ENCODE measurements around the gene RAD54L. TPM values are rescaled to one million over a fixed set of nuclear protein-coding genes. Genes with fewer than 3 reads are reported as not detected.
A peak's percentile ranks its signal among the peaks of the same experiment; 100 is the strongest.
"Not testable (repeated sequence)": the region's sequence is repeated elsewhere in the genome, so short reads cannot be mapped to it uniquely, and the experiment has no call there.

Gene RAD54L
- total RNA-seq, 4 donors from 2014 or later: 9.2 TPM; not detected in 3

GRCh38 chr1:46221749-46222148, 25.8 kb upstream of the RAD54L start:
- WGBS, 2 donors (ENCODE audit: low coverage in 1 of 2): no CpG with 5 or more reads among the region's 4 CpGs
- TF ChIP-seq EP300 (IDR thresholded peaks at IDR 0.05) (no peak), POLR2AphosphoS5 (IDR thresholded peaks at IDR 0.05) (no peak), POLR2A (IDR thresholded peaks at IDR 0.05) (no peak), CTCF (IDR thresholded peaks at IDR 0.05) (no peak)
- Histone ChIP-seq H3K36me3 (peaks cover 0 to 29% of the 10 kb centered on the region in 2 donors), H3K27me3 (no peaks in the 10 kb centered on the region), H3K4me3 (no peak overlapping the region), H3K27ac (peak overlapping the region in 2 of 4 donors; percentile 27 to 45), H3K4me1 (peaks cover 0 to 9% (median 0%) of the 10 kb centered on the region in 3 donors), H3K9me3 (no peaks in the 10 kb centered on the region)
- ATAC-seq: no peak

GRCh38 chr1:46223055-46223454, 24.5 kb upstream of the RAD54L start:
- not testable (repeated sequence) for H3K9me3 ChIP-seq, H3K27me3 ChIP-seq, H3K27ac ChIP-seq, H3K4me3 ChIP-seq, H3K4me1 ChIP-seq, ATAC-seq
- WGBS, 2 donors (ENCODE audit: low coverage in 1 of 2): 53 to 74% methylated on average over 3 to 8 of the region's 11 CpGs
- peaks cover 0 to 23% of the 10 kb centered on the region in 2 donors for H3K36me3 ChIP-seq

GRCh38 chr1:46223472-46223943, 24.1 kb upstream of the RAD54L start:
- no peak overlapping the region for H3K27ac ChIP-seq
- no peak for TF ChIP-seq POLR2AphosphoS5 (IDR thresholded peaks at IDR 0.05)
- TF ChIP-seq CTCF (IDR thresholded peaks at IDR 0.05): peak; percentile 84 to 88 (median 87)
- 0 to 33% methylated on average over 1 of the region's 6 CpGs for WGBS, 2 donors (ENCODE audit: low coverage in 1 of 2)

GRCh38 chr1:46224966-46225365, 22.6 kb upstream of the RAD54L start:
- Histone ChIP-seq H3K36me3 (peaks cover 0 to 18% of the 10 kb centered on the region in 2 donors), H3K4me1 (peaks cover 0 to 9% (median 0%) of the 10 kb centered on the region in 3 donors), H3K27ac (no peak overlapping the region), H3K9me3 (no peaks in the 10 kb centered on the region), H3K27me3 (no peaks in the 10 kb centered on the region), H3K4me3 (no peak overlapping the region)
- no peak for TF ChIP-seq CTCF (IDR thresholded peaks at IDR 0.05)
- no peak for TF ChIP-seq POLR2AphosphoS5 (IDR thresholded peaks at IDR 0.05)
- TF ChIP-seq POLR2A (IDR thresholded peaks at IDR 0.05): no peak
- TF ChIP-seq EP300 (IDR thresholded peaks at IDR 0.05): no peak
- no peak for ATAC-seq
- WGBS, 2 donors (ENCODE audit: low coverage in 1 of 2): 63% methylated on average over 2 of the region's 4 CpGs; no CpG with 5 or more reads in 1 of the 2 donors

More at GRCh38 chr1:46223472-46223943, 24.1 kb upstream of the RAD54L start:
- peaks cover 0 to 9% (median 0%) of the 10 kb centered on the region in 3 donors for H3K4me1 ChIP-seq
- no peak overlapping the region for H3K4me3 ChIP-seq
- peak; percentile 82 for ATAC-seq
- no peaks in the 10 kb centered on the region for H3K9me3 ChIP-seq
- H3K27me3 ChIP-seq: no peaks in the 10 kb centered on the region
- H3K36me3 ChIP-seq: peaks cover 0 to 23% of the 10 kb centered on the region in 2 donors

GRCh38 chr1:46231231-46231630, 16.3 kb upstream of the RAD54L start:
- WGBS, 2 donors (ENCODE audit: low coverage in 1 of 2): 96 to 100% methylated on average over 3 of the region's 3 CpGs
- H3K4me1 ChIP-seq, H3K36me3 ChIP-seq, H3K27me3 ChIP-seq, H3K4me3 ChIP-seq, ATAC-seq, H3K27ac ChIP-seq, H3K9me3 ChIP-seq: not testable (repeated sequence)

GRCh38 chr1:46236882-46237281, 10.7 kb upstream of the RAD54L start:
- H3K4me3 ChIP-seq: no peak overlapping the region
- H3K9me3 ChIP-seq: peaks cover 0 to 9% (median 0%) of the 10 kb centered on the region in 3 donors
- H3K27me3 ChIP-seq: no peaks in the 10 kb centered on the region
- 81 to 93% methylated on average over 4 of the region's 4 CpGs for WGBS, 2 donors (ENCODE audit: low coverage in 1 of 2)
- TF ChIP-seq POLR2A (IDR thresholded peaks at IDR 0.05) (no peak), POLR2AphosphoS5 (IDR thresholded peaks at IDR 0.05) (no peak), CTCF (IDR thresholded peaks at IDR 0.05) (no peak), EP300 (IDR thresholded peaks at IDR 0.05) (no peak)
- H3K36me3 ChIP-seq: no peaks in the 10 kb centered on the region
- ATAC-seq: no peak
- no peak overlapping the region for H3K27ac ChIP-seq
- H3K4me1 ChIP-seq: no peaks in the 10 kb centered on the region

- not testable (repeated sequence) for H3K9me3 ChIP-seq, H3K4me1 ChIP-seq
- 57 to 64% methylated on average over 1 of the region's 1 CpG for WGBS, 2 donors (ENCODE audit: low coverage in 1 of 2)
Measured at GRCh38 chr1:46238865-46239264, 8.7 kb upstream of the RAD54L start.

GRCh38 chr1:46241733-46242132, 5.8 kb upstream of the RAD54L start:
- H3K27me3 ChIP-seq, ATAC-seq: not testable (repeated sequence)

More at GRCh38 chr1:46238865-46239264, 8.7 kb upstream of the RAD54L start:
- H3K36me3 ChIP-seq, H3K27ac ChIP-seq, H3K27me3 ChIP-seq, ATAC-seq, H3K4me3 ChIP-seq: not testable (repeated sequence)

More at GRCh38 chr1:46241733-46242132, 5.8 kb upstream of the RAD54L start:
- H3K27ac ChIP-seq, H3K4me3 ChIP-seq, H3K4me1 ChIP-seq, H3K9me3 ChIP-seq, H3K36me3 ChIP-seq: not testable (repeated sequence)
- no CpG with 5 or more reads among the region's 38 CpGs for whole genome bisulfite sequencing, 2 donors (ENCODE audit: low coverage in 1 of 2)
